ENCODE results near the gene GALNT18.

- no peak for TF ChIP-seq POLR2A (IDR thresholded peaks at IDR 0.05)
- TF ChIP-seq, protein P1, sequence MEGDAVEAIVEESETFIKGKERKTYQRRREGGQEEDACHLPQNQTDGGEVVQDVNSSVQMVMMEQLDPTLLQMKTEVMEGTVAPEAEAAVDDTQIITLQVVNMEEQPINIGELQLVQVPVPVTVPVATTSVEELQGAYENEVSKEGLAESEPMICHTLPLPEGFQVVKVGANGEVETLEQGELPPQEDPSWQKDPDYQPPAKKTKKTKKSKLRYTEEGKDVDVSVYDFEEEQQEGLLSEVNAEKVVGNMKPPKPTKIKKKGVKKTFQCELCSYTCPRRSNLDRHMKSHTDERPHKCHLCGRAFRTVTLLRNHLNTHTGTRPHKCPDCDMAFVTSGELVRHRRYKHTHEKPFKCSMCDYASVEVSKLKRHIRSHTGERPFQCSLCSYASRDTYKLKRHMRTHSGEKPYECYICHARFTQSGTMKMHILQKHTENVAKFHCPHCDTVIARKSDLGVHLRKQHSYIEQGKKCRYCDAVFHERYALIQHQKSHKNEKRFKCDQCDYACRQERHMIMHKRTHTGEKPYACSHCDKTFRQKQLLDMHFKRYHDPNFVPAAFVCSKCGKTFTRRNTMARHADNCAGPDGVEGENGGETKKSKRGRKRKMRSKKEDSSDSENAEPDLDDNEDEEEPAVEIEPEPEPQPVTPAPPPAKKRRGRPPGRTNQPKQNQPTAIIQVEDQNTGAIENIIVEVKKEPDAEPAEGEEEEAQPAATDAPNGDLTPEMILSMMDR (IDR thresholded peaks at IDR 0.05): no peak
These were observed 2.8 kb downstream of the GALNT18 start for GRCh38 chr11:11618973-11619435.

Measured in prostate gland (tissue), 2 donors.